GM18868 (cell line): ENCODE data around the gene FMNL2.

Experiments used
- ATAC-seq: cut with Tn5 transposase; IDR thresholded peaks from one replicate; pipeline ENCODE4 v1.9.1; 2021; ENCODE audit warnings: mild to moderate bottlenecking, moderate library complexity; ENCODE audit not compliant: unreplicated experiment

The FMNL2 gene

DNA sequence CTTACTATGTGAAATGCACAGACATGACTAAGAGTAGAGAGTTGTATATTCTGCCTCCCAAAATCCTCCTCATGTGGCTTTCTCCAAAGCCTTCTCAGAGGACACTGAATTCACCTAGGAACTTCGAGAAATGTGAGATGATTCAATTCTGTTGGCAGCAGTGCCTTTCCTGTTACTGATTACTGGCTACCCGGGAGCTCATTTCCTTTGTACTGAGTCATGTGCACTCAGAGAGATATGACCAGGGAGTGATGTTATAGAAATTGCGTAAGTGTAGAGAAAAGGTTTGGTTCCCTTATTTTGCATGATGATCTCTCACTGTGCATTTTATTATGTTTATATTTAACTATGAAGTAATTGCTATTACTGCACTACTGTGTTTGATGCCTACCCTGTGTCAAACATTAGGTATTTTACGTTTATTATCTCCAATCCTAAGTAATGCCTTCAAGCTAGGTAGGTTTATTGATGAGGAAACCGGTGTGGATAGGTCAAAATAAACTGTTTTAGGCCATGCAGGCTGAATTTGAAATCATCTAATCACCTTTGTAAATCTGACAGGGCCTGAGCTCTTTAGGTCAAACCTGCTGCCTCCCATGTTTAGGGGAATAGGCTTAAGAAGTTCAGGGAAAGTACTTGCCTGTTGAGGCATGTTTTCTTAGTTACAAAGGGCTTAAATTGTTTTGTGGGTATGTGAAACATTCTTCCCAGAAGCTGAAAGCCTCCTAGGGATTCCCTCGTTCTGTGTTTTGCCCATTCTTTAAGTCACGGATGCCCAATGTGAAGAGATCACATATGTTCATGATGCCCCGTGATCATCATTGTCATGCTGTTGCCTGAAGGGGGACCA, 86.8 kb downstream of the FMNL2 start:
- ATAC-seq = peak; percentile 63

DNA sequence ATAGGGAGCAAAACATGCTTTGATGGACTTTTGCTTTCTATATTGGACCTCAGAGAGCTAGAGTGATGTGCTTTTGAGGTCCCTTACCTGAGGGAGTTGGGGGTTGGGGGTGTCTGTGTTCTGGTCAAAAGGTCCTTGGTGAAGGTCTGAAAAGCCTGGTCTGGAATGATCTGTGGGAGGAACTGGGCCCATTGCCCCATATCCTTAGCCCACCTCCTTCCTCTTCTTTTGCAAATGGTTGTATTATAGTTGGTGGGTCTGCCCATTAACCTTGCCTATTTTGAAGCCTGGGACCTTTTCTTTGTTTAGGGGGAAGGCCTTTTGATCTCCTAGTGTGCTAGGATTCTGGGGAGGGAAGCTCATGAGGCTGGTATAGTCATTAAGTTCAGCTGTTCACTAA, 88.7 kb downstream of the FMNL2 start:
- no peak for ATAC-seq

DNA sequence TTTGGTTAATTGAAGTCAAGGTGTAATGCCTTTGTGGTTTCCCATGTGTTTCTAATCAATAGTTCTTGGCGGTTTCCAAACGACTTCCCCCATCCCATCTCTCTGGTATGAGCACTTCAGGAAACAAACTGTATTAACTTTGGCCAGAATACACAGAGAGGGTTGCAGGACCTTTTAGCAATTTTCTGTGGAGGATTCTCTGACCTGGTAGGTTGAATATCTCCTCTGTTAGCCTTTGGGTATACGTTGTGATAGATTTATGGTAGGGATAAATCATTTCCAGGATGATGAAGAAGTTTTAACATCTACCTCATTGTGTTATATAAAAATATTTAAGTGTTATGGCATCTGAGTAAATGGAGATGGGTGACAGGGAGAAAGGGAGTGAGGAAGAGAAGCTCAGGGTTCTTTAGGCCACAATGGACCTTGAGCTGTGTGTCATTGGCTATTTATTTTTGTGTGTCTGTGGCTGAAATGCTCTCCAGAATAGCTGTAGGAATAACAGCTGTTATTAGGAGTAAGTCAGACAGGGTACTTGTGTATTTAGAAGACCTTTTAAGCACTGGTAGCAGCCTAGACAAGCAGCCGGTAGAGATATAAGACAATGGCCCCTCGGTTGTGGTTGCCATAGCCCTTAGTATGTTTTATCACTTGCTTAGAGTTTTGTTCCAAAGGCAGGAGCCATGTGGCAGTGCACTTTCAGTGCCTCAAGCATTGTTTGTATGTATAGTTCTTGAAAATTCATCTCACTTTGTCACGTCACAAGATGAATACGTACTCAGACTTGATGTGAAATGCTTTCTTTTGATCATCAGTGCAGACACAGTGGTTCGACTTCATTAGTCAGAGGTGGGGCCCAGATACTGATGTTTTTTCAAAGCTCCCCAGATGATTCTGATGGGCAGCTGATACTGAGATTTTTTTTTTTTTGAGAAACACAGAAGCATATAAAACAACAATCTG, 91.1 kb downstream of the FMNL2 start:
- ATAC-seq = peak; percentile 45

DNA sequence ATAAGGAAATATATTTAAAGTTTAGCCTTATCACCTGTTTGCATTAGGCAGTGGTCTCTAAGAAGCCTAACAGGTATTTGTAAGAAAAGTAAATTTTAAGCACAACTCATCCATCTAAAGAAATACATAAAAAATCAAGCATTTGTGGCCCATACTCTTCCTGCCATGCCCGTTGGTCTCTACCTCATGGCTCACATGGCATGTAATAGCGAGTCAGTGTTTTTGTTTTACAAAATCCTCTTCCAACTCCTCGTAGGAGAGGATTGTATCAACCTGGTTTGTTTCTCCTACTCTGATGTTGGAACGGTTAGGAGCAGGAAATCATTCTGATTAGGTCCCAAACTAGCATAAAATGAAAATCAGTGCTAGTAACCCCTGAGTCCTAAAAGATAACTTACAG, 91.8 kb downstream of the FMNL2 start:
- ATAC-seq = no peak

DNA sequence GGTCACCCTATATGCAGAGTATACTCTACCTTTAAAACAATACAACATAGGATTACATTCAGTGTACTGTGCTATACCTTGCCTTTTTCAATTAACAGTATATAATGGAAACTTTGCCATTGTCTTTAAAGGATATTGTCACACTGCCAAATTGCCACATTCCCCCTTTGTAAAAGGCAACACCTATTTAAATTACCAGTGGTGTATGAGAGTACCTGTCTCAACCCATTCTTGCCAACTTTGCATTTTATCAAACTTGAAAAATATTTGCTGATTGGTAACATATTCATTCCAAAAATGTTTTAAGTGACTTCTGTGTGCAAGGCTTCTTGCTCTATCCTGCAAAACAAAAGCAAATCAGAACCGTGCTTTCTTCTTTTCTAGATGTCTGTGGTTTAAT, 92.9 kb downstream of the FMNL2 start:
- ATAC-seq = no peak

DNA sequence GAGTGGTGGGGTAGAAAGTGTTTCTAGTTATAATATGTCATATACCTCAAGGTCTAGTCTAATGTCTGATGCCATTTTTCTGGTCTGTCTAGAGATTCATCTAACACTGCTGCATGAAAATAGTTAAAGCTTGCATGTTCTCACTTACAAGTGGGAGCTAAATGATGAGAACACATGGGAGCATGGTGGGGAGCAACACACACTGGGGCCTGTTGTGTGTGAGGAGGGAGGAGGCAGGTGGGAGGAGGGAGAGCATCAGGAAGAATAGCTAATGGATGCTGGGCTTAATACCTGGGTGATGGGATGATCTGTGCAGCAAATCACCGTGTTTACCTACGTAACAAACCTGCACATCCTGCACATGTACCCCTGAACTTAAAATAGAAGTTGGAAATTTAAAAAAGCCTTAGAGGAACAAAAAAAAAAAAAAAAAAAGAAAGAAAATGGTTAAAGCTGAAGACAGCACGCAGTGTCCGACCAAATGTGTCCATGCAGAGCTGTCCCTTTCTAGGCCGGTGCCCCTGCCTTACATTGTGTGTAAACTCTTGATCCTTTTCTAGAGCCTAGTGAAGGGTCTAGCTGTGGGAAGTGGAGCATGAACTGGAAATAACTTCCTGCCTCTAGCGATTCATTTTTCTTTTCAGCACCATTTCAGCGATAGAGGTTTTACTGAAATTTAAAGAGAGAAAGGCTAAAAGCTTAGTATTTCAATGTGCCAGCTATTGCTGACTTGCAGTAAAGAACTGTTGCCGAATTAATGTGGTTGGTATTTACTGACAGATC, 94.0 kb downstream of the FMNL2 start:
- ATAC-seq = no peak

DNA sequence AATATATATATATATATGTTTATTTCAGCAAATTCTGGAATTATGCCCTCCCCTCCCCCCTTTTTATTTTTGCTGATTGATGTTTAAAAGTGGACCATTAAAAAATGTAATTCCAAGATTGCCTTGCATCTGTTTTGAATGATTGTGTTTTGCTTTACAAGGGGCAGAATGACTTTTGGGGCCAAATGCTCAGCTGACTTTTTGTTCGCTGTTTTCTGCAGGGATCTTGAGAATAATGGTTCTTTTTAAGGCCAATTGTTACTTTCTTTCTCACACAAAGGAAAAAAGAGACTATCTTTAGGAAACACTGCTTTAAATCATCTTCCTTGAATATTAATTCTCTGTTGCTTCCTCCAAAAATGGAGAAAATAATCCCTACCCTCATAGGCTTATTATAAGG, 95.9 kb downstream of the FMNL2 start:
- no peak for ATAC-seq

DNA sequence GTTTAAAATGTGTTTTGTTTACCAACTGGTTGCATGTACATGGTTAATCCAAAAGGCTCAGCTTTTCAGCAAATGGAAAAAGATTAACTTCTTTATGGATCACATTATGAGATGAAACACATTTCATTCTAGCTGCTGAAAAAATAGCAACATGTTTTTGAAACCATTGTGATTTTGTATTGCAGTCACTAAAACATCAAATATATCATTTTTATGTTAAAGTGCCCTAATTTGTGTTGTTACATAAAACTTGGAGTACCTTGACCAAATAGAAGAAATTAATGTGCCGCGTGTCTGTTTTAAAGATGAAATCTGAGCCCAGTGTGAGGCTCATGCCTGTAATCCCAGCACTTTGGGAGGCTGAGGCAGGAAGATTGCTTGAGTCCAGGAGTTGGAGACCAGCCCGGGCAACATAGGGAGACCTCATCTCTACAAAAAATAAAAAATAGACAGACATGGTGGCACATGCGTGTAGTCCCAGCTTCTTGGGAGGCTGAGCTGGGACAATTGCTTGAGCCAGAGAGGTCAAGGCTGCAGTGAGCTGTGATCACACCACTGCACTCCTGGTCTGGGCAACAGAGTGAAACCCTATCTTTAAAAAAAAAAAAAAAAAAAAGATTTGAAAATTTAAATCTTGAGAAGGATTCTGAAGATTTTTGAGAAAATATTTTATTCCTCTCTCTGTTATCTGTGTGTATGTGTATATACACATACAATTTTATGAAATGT, 96.6 kb downstream of the FMNL2 start:
- ATAC-seq = no peak

DNA sequence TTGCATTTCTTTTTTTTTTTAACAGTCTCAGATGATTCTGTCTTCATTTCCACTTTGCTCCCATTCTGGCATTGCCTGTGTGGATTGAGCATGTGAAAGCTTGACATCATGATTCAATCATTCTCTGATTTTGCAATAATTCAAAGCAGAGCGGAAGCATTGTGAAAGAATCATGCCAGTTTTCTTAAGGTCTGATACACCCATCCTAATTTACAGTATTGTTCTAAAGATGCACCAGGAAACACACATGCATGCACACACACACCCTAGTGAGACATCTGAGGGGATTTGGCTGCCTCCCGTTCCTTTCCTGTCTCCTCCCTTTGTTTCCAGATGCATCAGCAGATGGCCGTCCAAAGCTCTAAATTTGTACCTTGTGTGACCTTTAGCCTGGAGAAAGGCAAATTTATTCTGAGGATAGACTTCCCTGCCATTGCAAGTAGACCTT, 97.3 kb downstream of the FMNL2 start:
- no peak for ATAC-seq

DNA sequence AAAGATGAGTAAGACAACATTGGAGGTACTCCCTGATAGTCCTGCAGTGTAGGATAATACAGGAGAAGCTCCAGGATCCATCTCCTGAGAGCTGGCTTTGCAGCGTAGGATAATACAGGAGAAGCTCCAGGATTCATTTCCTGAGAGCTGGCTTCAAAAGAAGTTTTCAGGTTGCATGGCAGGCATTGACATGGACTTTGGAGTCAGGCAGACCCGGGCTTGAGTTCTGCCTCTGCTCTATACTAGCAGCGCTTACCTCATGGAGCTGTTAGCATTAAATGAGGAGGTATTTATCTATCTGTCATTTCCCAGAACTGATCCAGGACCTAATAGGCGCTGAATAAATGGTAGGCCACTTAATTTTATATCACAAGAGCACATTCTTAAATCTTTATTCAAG, 97.8 kb downstream of the FMNL2 start:
- no peak for ATAC-seq

DNA sequence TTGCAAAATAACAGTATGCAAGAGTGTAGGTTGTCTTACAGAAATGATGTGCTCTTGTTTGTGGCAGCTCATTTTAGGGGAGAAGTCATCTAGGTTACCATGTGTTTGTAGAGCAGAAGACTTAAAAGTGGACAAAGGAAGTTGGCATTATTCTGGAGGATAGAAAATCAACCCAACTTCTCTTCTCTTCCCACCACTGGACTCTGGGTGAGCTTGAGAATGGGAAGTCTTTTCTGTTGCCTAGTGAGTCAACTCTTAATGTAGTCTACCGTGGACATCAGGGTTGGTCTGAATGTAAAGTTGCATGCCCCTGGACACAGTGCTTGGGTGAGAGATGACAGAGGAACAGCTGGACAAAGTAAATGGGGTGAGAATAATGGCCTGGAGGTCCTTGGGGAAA, 98.3 kb downstream of the FMNL2 start:
- no peak for ATAC-seq

DNA sequence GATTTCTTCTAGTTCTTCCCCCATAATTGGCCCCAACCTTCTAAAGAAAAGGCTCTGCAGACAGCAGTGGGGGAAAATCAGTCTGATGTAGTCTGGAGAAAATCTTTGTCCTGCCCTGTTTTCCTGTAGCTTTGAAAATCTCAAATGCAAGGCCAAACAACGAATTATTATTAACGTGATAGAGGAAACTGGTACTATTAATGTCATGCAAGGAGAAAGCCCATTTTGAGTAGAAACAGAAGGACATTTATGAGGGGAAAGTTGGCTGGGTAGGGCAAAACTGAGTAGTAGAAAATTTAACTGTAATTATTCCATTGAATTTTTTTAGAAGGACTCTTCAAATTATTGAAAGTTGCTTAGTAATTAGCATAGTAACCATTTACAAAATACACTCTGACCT, 98.8 kb downstream of the FMNL2 start:
- no peak for ATAC-seq

DNA sequence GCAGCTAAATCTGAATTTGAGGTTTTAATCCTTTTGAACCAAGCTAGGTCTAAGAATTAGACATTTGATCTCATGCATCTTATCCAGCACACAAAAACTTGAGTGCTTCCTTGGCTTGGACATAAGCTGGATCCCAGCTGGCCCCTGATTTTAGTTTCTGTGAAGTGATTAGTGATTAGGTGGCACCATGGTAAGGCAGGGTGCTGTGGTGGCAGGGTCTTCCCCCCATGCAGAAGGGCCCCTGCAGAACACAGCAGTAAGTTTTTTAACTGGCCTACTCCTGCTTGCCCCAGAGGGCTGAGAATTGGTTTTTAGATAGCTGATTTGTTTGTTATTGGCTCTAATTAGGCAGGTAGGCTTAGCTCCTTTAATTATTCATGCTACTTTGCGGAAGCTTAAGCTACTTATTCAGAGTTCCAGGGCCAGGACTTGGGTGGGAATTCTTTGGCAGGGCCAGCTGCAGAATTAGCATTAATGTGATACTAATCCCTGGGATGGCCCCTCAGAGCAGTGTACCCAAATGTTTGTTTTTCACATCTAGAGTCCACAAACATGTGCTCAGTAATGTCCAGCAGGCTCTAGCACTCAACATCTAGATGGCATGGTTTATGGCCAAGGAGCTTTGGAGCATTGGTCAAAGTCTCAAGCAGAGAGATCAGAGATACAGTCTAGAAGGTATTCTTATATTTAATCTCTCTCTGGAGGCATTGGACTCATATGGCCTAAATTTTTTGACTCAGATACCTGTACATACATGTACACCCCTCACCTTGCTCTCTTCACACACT, 99.6 kb downstream of the FMNL2 start:
- ATAC-seq = no peak

DNA sequence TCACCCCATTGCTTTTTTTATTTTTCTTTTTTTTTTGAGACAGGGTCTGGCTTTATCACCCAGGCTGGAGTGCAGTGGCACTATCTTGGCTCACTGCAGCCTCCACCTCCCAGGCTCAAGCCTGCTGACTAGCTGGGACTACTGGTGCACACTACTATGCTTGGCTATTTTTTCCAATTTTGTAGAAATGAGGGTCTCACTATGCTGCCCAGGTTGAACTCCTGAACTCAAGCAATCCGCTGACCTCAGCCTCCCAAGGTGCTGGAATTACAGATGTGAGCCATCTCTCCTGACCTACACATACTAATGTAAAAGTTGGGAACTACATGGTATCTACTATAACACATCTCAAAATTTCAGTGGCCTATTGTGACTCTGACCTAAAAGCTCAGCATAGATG, 101.2 kb downstream of the FMNL2 start:
- ATAC-seq = no peak

DNA sequence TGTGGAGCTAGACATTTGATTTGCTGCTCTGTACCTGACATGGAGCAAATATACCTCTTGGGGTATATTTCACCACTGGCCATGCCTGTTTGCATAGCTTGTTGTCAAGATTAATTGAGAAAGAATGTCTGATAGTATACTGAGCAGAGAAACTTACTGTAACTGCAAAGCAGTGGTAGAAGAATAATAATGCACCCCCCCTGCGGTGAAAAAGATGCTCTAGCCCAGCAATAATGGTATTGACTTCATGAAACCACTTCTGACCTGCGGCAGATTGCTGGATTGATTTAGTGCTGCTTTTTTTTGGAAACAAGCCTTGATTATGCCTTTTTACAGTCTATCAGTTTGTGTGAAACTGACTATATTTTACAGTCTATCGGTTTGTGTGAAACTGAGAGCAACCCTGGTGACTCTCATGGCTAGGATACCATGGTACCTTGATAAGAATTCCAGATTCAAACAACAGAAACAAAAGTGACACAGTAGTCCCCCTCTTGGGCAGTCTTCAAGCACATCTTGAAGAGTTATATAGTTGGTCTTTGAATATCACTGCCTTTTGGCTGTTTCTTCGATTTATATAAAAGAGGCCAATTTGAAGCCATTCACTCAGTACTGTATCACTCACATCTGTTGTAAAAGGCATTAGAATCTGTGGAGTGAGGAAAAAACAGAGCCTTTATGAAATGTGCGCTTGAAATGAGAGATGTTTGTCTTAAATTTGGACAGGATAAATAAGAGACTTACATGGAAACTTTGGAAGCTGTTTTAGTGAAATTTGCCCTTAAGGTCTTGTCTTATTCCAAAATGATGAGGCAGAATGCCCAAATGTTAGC, 102.5 kb downstream of the FMNL2 start:
- peak; percentile 35 for ATAC-seq

DNA sequence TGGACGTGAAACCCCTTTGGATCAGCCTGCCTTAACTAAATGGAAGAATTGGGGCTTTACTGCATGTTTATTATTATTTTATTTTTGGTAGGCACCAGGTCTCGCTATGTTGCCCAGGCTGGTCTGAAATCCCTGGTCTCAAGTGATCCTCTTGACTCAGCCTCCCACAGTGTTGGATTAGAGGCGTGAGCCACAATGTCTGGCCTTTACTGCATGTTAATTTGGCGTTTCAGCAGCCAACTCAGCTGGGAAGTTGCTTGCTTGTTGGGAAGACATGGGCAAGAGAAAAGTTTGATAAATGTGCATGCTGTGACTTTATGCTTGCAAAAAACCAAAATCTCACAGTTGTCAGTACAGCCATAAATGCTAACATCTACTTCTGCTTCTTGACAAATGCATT, 105.1 kb downstream of the FMNL2 start:
- no peak for ATAC-seq

DNA sequence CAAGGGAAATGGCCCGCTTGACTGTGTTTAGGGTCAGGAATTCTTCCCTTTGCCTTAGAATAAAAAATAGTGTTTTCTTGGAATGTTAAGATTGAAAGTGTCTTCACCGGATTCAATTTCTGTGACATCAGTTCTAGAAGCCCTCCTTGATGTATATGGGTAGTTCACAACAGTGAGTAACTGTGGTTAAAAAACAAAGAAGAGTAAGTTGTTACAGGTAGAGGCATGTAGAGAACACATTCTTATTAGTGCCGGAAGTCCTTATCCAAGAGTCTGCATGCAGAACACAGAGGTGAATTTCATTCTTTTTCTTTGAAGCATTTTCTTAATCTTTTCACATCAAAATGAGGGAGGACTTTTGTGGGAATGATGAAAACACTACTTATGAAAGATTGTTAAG, 105.5 kb downstream of the FMNL2 start:
- ATAC-seq = no peak

DNA sequence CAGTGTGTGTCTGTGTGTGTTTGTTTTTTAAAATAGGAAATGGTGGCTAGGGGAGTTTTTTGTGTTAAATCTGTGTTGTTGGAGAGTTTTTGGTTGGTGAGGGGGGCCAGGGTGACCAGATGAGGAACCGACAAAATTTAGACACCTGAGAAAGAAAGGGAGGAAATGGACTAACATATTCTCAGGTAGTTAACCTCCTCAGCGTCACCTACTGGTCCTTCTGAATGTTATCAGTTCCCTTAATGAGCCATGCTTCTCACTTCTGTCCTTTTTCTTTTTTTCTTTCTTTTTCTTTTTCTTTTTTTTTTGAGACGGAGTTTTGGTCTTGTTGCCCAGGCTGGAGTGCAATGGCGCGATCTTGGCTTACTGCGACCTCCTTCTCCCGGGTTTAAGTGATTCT, 107.0 kb downstream of the FMNL2 start:
- ATAC-seq = peak; percentile 45

DNA sequence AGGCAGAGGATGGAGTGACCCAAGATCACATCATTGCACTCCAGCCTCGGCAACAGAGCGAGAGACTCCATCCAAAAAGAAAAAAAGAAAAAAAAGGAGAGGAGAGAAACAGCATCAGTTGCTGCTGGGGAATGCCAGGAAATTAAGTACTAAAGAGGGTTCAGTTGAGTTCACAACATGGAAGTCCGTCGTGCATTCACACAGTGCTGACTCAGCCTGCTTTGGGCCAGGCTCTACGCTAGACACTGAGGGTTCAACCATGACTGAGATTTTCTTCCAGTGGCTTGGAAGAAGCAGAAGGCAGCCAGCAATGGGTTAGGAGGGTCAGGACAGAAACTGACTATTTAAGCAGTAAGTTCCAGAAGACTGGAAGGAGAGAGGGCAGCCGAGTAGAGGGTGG, 108.8 kb downstream of the FMNL2 start:
- ATAC-seq = no peak
